Measurements from ENCODE around the gene TULP3.

GRCh38 chr12:2930865-2931264 lies 40.2 kb downstream of the TULP3 start:
- TF ChIP-seq POLR2A (IDR thresholded peaks at IDR 0.05), result no peak
- no peak for TF ChIP-seq CTCF (IDR thresholded peaks at IDR 0.05)
